LNCaP clone FGC (cell line): Measurements from ENCODE around the gene DLG5.

ENCODE experiments used
- DNase-seq: peaks from one replicate; pipeline ENCODE4 v3.0.0-alpha.2; 2011; ENCODE audit warnings: low read depth
- H3K4me3 ChIP-seq: 2 replicates; pipeline ENCODE4 v1.5.1; 2011; ENCODE audit warnings: mild to moderate bottlenecking, low read depth, low read length, control low read depth
- CTCF ChIP-seq: IDR thresholded peaks from 2 replicates; pipeline ENCODE4 v1.5.1; 2012; ENCODE audit warnings: mild to moderate bottlenecking; ENCODE audit not compliant: control insufficient read depth, insufficient read depth; ENCODE audit errors: extremely low read depth

Gene DLG5

GRCh38 chr10:77809336-77809735 lies 117.2 kb downstream of the DLG5 start:
- no peak for DNase-seq
- no peak for TF ChIP-seq CTCF
- no peak overlapping the region for H3K4me3 ChIP-seq

GRCh38 chr10:77807706-77808105 lies 118.8 kb downstream of the DLG5 start:
- no peak for DNase-seq
- no peak for TF ChIP-seq CTCF
- H3K4me3 ChIP-seq = no peak overlapping the region

- TF ChIP-seq CTCF = no peak
- no peak for DNase-seq
- H3K4me3 ChIP-seq = no peak overlapping the region
Observed at GRCh38 chr10:77806511-77807157, 119.9 kb downstream of the DLG5 start.

GRCh38 chr10:77805676-77806075 lies 120.9 kb downstream of the DLG5 start:
- H3K4me3 ChIP-seq = no peak overlapping the region
- DNase-seq = no peak
- no peak for TF ChIP-seq CTCF

GRCh38 chr10:77804371-77804770 lies 122.2 kb downstream of the DLG5 start:
- no peak for TF ChIP-seq CTCF
- no peak for DNase-seq
- no peak overlapping the region for H3K4me3 ChIP-seq

GRCh38 chr10:77801474-77802161 lies 124.9 kb downstream of the DLG5 start:
- H3K4me3 ChIP-seq = no peak overlapping the region
- TF ChIP-seq CTCF = no peak
- no peak for DNase-seq

- H3K4me3 ChIP-seq = no peak overlapping the region
- TF ChIP-seq CTCF = no peak
- DNase-seq = no peak
Observed at GRCh38 chr10:77800738-77801266, 125.8 kb downstream of the DLG5 start.
